HG03342 (cell line): ENCODE data around the gene PCBP3.

Experiments
- ATAC-seq: cut with Tn5 transposase; IDR thresholded peaks from one replicate; pipeline ENCODE4 v1.9.1; 2021; ENCODE audit warnings: mild to moderate bottlenecking, moderate library complexity; ENCODE audit not compliant: unreplicated experiment

Gene PCBP3

GRCh38 chr21:45856442-45856841 lies 212.9 kb downstream of the PCBP3 start:
- ATAC-seq, result no peak

GRCh38 chr21:45856906-45857305 lies 213.4 kb downstream of the PCBP3 start:
- no peak for ATAC-seq

GRCh38 chr21:45857761-45858160 lies 214.2 kb downstream of the PCBP3 start:
- no peak for ATAC-seq

- ATAC-seq, result no peak
These were observed 214.7 kb downstream of the PCBP3 start for GRCh38 chr21:45858180-45858579.

GRCh38 chr21:45859041-45859761 lies 215.7 kb downstream of the PCBP3 start:
- no peak for ATAC-seq

- no peak for ATAC-seq
These were observed 216.3 kb downstream of the PCBP3 start for GRCh38 chr21:45859762-45860357.

GRCh38 chr21:45860493-45861155 lies 217.1 kb downstream of the PCBP3 start:
- no peak for ATAC-seq

GRCh38 chr21:45861156-45861870 lies 217.8 kb downstream of the PCBP3 start:
- no peak for ATAC-seq

- no peak for ATAC-seq
These were observed 219.2 kb downstream of the PCBP3 start for GRCh38 chr21:45862543-45863207.

GRCh38 chr21:45863267-45863666 lies 219.7 kb downstream of the PCBP3 start:
- no peak for ATAC-seq

- ATAC-seq, result no peak
These were observed 220.2 kb downstream of the PCBP3 start for GRCh38 chr21:45863751-45864150.

GRCh38 chr21:45864436-45864835 lies 220.9 kb downstream of the PCBP3 start:
- ATAC-seq, result no peak

- ATAC-seq, result no peak
These were observed 221.7 kb downstream of the PCBP3 start for GRCh38 chr21:45865106-45865835.

- ATAC-seq, result no peak
These were observed 223.0 kb downstream of the PCBP3 start for GRCh38 chr21:45866551-45866950.

- no peak for ATAC-seq
These were observed 223.6 kb downstream of the PCBP3 start for GRCh38 chr21:45867041-45867666.

- ATAC-seq, result no peak
These were observed 224.2 kb downstream of the PCBP3 start for GRCh38 chr21:45867671-45868081.

GRCh38 chr21:45868086-45868485 lies 224.6 kb downstream of the PCBP3 start:
- no peak for ATAC-seq

GRCh38 chr21:45868488-45868887 lies 225.0 kb downstream of the PCBP3 start:
- ATAC-seq, result no peak

- ATAC-seq, result no peak
These were observed 225.8 kb downstream of the PCBP3 start for GRCh38 chr21:45869121-45870007.
